Motor neuron (in vitro differentiated cells): ENCODE results near the gene ZNF700. TPM values are rescaled to one million over a fixed set of nuclear protein-coding genes. Genes with fewer than 3 reads are reported as not detected.
"Not testable (repeated sequence)": the region's sequence is repeated elsewhere in the genome, so short reads cannot be mapped to it uniquely, and the experiment has no call there.

Source experiments
- ATAC-seq, 8 experiments: fragments of 200-7000 bp; cut with Tn5 transposase; replicated peaks in 6 of 8; 2 replicates each; pipeline ENCODE4 v1.8.0; 2021; ENCODE audit warnings: mild to moderate bottlenecking in 8 of 8, moderate library complexity in 8 of 8
- H3K27ac ChIP-seq, 2 donors: fragments of 250-450 bp; sonication (Bioruptor Pico); 2 replicates each; pipeline ENCODE4 v1.9.0; 2021; ENCODE audit warnings: antibody characterized with exemption in 2 of 2, mild to moderate bottlenecking in 2 of 2, moderate library complexity in 1 of 2
- H3K4me1 ChIP-seq, 2 donors: fragments of 250-450 bp; sonication (Bioruptor Pico); replicated peaks in 1 of 2; 2 replicates each; pipeline ENCODE4 v1.6.1; 2021; ENCODE audit warnings: antibody characterized with exemption in 2 of 2, mild to moderate bottlenecking in 2 of 2, moderate library complexity in 1 of 2
- H3K4me3 ChIP-seq, 5 donors: fragments of 250-450 bp; sonication (Bioruptor Pico); 2 replicates each; pipeline ENCODE4 v1.9.0; 2021; ENCODE audit warnings: antibody characterized with exemption in 5 of 5, mild to moderate bottlenecking in 5 of 5, moderate library complexity in 4 of 5
- WGBS, 10 experiments: fragments of 450-650 bp; shearing (Covaris generic); methylation state at CpG; one replicate each; pipeline ENCODE4 v1.0.0; 2022; 5-methylcytosine and 5-hydroxymethylcytosine counted together
- in situ Hi-C, 9 experiments: fragments of 400-800 bp; cut with MboI; loops; one replicate each; pipeline ENCODE4 v1.15.0; 2021; ENCODE audit warnings: low sequenced_read_pairs in 9 of 9, low pct_unique_long_range_greater_than_20kb in 2 of 9; ENCODE audit not compliant: unreplicated experiment in 9 of 9
- total RNA-seq, 8 experiments: library from RNA; unstranded; fragments of 300-600 nt; gene quantifications; 2 replicates each; pipeline versions ENCODE4 v1.2.3 to v1.2.4, GENCODE V29; 2022

Gene ZNF700
- total RNA-seq, 8 experiments from 2014 or later: 4.3 to 22.7 (median 15.2) TPM

DNA sequence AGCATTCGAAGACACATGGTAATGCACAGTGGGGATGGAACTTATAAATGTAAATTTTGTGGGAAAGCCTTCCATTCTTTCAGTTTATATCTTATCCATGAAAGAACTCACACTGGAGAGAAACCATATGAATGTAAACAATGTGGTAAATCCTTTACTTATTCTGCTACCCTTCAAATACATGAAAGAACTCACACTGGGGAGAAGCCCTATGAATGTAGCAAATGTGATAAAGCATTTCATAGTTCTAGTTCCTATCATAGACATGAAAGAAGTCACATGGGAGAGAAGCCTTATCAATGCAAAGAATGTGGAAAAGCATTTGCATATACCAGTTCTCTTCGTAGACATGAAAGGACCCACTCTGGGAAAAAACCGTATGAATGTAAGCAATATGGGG lies 23.7 kb downstream of the ZNF700 start:
- Histone ChIP-seq H3K4me3 (no peak overlapping the region), H3K4me1 (no peaks in the 10 kb centered on the region), H3K27ac (no peak overlapping the region)
- no peak for ATAC-seq
- WGBS, 10 experiments: 82 to 100% (median 95%) methylated on average over 2 to 3 of the region's 3 CpGs
- in situ Hi-C loops: no loop called here

DNA sequence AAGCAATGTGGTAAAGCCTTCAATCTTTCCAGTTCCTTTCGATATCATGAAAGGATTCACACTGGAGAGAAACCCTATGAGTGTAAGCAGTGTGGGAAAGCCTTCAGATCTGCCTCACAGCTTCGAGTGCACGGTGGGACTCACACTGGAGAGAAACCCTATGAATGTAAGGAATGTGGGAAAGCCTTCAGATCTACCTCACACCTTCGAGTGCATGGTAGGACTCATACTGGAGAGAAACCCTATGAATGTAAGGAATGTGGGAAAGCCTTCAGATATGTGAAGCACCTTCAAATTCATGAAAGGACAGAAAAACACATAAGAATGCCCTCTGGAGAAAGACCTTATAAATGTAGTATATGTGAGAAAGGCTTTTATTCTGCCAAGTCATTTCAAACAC lies 24.3 kb downstream of the ZNF700 start:
- in situ Hi-C loops: no loop called here
- no peak overlapping the region for H3K4me3 ChIP-seq
- no peak for ATAC-seq
- 83 to 100% (median 95%) methylated on average over 2 to 4 of the region's 4 CpGs; no CpG with 5 or more reads in 1 of the 10 experiments for WGBS, 10 experiments
- H3K27ac ChIP-seq: no peak overlapping the region
- H3K4me1 ChIP-seq: no peaks in the 10 kb centered on the region

DNA sequence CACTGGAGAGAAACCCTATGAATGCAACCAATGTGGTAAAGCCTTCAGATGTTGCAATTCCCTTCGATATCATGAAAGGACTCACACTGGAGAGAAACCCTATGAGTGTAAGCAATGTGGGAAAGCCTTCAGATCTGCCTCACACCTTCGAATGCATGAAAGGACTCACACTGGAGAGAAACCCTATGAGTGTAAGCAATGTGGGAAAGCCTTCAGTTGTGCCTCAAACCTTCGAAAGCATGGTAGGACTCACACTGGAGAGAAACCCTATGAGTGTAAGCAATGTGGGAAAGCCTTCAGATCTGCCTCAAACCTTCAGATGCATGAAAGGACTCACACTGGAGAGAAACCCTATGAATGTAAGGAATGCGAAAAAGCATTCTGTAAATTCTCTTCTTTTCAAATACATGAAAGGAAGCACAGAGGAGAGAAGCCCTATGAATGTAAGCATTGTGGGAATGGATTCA lies 24.7 kb downstream of the ZNF700 start:
- H3K27ac ChIP-seq, in situ Hi-C loops, ATAC-seq, H3K4me3 ChIP-seq, H3K4me1 ChIP-seq: not testable (repeated sequence)
- 83 to 100% (median 97%) methylated on average over 2 to 4 of the region's 4 CpGs; no CpG with 5 or more reads in 1 of the 10 experiments for WGBS, 10 experiments

DNA sequence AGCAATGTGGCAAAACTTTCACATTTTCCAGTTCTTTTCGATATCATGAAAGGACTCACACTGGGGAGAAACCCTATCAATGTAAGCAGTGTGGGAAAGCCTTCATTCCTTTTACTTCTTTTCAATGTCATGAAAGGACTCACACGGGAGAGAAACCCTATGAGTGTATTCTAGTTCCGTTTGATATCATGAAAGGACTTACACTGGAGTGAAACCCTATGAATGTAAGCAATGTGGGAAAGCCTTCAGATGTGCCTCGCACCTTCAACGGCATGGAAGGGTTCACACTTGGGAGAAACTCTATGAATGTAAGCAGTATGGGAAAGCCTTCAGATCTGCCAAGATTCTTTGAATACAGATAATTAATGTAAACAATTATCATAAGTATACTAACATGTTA lies 25.4 kb downstream of the ZNF700 start:
- no peak for ATAC-seq
- Histone ChIP-seq H3K4me3 (no peak overlapping the region), H3K27ac (no peak overlapping the region), H3K4me1 (no peaks in the 10 kb centered on the region)
- in situ Hi-C loops: no loop called here
- WGBS, 10 experiments: 86 to 100% (median 95%) methylated on average over 1 to 5 of the region's 5 CpGs; no CpG with 5 or more reads in 1 of the 10 experiments

DNA sequence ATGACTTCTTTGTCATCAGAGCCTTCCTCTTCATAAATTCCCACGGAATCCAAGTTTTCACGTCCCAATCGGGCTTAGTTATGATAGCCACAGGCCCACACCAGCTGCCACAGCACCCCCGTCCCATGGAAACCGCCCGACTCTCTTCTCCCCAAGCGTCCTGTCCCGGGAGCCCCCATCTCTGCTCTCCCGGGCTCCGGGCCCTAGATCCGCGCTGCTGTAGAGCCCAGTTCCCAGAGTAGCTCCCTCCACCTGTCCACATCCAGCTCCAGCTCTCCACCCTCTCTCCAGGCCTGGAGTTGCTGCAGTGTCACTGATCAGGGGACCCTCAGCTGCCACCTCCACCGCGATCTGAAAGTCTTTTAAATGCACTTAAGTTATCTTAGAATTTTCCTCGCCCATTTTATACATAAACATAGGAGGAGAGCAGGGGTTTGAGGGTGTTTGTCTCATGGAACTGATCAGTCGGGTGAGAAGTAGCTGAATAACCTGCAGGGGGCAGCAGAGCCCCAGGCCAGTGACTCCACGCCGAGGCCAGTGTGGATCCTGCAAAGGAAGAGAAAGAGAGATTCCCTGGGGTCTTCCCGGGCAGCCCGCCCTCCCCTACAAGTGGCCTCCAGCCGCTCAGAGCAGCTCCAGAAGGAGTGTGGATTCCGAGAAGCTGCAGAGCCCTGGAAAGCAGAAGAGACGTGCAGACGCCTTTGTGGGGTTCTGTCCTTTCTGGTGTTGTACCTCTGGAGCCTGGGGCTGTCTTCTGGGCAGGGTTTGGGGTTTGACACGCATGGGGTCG lies 38.9 kb downstream of the ZNF700 start:
- WGBS, 10 experiments: 0 to 70% (median 18%) methylated on average over 1 to 22 of the region's 26 CpGs; no CpG with 5 or more reads in 2 of the 10 experiments
- in situ Hi-C loops: no loop called here
- Histone ChIP-seq H3K4me1 (peaks cover 14 to 15% of the 10 kb centered on the region in 2 donors), H3K27ac (peak overlapping the region; percentile 81 to 96), H3K4me3 (peak overlapping the region in 4 of 5 donors; percentile 6 to 57 (median 30))
- peak; percentile 31 to 63 (median 56) for ATAC-seq

DNA sequence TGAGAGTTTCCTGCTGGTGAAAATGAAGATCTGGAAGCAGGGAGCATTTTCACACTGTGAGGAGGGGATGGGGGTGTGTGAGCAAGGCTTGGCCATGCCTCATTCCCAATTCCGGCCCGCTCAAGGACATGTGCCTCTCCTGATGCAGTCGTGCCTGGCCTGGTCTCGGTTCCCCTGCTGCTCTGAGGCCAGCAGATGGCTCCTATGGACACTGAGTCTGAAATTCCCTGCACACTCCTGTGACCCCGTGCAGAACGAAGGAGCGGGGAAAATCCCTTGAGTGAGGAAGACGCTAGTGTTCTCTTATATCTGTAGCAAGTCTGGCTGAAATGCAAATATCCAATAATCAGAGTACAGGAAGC lies 39.6 kb downstream of the ZNF700 start:
- in situ Hi-C loops: no loop called here
- H3K4me1 ChIP-seq: peaks cover 14 to 15% of the 10 kb centered on the region in 2 donors
- ATAC-seq: peak; percentile 56 to 71 (median 62)
- peak overlapping the region; percentile 81 to 96 for H3K27ac ChIP-seq
- H3K4me3 ChIP-seq: peak overlapping the region; percentile 50 to 64 (median 54)
- 0 to 19% (median 10%) methylated on average over 2 to 8 of the region's 8 CpGs; no CpG with 5 or more reads in 5 of the 10 experiments for WGBS, 10 experiments

DNA sequence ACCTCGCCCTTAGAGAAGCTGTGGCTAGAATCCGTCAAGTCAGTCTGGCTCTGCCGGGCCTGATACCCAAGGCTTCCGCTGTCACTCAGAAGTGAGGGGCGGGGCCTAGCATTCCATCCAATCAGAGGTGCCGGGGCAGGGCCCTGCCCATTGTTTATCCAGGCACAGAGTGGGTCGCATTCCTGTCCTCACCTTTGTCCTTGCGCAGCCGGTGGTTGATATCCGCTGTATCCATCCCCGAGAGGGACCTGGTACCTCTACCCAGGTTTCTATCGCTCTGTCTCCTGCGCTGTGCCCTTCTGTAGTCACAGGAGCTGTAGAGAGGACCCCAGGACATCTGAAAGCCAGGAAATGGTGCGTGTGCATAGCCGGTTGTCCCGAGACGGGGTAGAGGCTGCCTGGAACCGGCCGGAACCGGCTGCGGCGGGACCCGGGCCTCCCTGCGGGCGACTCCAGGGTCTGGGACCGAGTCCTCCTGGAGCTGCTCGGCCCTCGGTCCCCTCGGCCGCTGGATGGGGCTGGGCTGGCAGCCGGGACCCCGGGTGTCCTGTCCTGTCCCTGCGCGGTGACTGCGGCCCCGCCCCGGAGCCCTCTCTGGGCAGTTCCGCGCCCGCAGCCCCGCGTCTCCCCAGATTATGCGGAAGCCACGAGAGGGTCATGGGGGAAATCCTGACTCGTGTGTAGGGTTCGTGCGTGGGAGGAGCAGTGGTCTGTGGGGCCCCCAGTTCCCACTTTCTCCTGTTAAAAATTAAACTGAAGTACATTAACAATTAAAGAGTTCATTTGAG lies 40.1 kb downstream of the ZNF700 start, which contains the start of gene ZNF763:
ZNF763 (plus strand) TSS at position 183 of the 788 bp plus-strand sequence; CDS start at position 352, 169 bp downstream.
- H3K4me3 ChIP-seq: peak within 1 kb of the TSS; percentile 50 to 64 (median 54)
- peaks cover 14 to 15% of the 10 kb centered on the region in 2 donors for H3K4me1 ChIP-seq
- H3K27ac ChIP-seq: peak within 1 kb of the TSS; percentile 81 to 96
- ATAC-seq: peak; percentile 93 to 97 (median 94)
- in situ Hi-C loops: no loop called here
- WGBS, 10 experiments: 0 to 20% (median 2%) methylated on average over 1 to 11 of the region's 47 CpGs; no CpG with 5 or more reads in 1 of the 10 experiments

DNA sequence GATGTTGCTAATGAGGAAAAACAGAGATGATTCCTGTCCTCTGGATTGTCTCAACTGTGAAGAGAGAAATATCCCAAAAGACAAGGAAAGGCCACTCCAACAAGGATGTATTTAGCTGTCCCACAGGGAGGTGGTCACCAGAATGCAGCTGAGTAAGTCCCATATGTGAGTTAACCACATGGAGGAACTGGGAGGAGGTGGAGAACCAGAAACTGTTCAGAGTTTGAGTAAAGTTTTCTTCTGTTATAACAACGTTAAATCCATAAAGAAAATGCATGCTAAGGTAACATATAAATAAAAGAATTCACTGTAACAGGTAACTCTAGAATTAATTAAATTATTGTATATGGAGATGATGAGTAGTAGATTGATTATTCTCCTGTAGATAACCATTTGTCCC lies 45.3 kb downstream of the ZNF700 start:
- in situ Hi-C loops: no loop called here
- no peak for ATAC-seq
- Histone ChIP-seq H3K4me3 (no peak overlapping the region), H3K4me1 (peaks cover 4 to 8% of the 10 kb centered on the region in 2 donors), H3K27ac (no peak overlapping the region)
- WGBS, 10 experiments: 0 to 67% (median 22%) methylated on average over 1 of the region's 1 CpG; no CpG with 5 or more reads in 4 of the 10 experiments

DNA sequence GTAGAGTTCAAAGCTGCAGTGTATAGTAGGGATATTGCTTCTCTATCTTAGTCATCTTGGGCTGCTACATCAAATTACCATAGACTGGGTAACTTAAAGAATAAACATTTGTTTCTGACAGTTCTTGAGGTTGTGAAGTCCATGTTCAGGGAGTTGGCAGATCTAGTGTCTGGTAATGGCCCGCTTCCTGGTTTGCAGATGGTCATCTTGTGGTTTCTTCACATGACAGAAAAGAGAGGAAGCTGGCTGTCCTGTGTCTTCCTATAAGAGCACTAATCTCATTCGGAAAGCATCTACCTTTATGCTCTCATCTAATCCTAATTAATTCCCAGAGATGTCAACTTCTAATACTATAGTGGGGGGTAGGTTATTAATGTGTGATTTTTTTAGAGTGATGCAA lies 46.1 kb downstream of the ZNF700 start:
- Histone ChIP-seq H3K4me1 (peaks cover 4 to 5% of the 10 kb centered on the region in 2 donors), H3K27ac (no peak overlapping the region), H3K4me3 (no peak overlapping the region)
- ATAC-seq: no peak
- in situ Hi-C loops: no loop called here
- 49 to 100% (median 80%) methylated on average over 2 of the region's 2 CpGs; no CpG with 5 or more reads in 4 of the 10 experiments for WGBS, 10 experiments

DNA sequence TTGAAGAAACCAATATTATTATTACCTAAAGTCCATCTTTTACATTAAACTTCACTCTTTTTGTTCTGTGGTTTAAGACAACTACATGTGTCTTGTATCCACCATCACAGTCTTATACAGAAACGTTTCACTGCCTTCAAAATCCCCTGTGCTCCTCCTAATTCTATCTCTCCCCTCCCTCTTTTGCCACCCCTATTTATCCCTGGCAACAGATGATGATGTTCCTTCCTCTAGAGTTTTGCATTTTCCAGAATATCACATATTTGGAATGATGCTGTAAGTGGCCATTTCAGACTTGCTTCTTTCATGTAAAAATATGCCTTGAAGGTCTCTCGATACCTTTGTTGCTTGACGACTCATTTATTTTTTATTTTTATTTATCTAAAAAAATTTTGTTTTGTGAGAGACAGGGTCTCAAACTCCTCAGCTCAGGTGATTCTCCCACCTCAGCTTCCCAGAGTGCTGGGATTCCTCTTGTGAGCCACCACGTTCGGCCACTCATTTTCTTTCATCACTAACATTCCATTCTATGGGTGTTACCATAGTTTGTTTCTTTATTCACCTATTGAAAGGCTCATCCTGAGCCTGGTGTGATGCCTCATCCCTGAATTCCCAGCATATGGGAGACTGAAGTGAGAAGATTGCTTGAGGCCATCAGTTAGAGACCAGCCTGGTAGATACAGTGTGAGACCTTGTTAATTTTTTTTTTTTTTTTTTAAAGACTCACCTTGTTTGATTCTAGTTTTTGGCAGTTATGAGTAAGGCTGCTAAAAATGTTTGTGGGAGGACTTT lies 48.3 kb downstream of the ZNF700 start:
- ATAC-seq: no peak
- Histone ChIP-seq H3K27ac (no peak overlapping the region), H3K4me1 (no peaks in the 10 kb centered on the region), H3K4me3 (no peak overlapping the region)
- WGBS, 10 experiments: 50 to 77% (median 71%) methylated on average over 2 to 5 of the region's 5 CpGs; no CpG with 5 or more reads in 1 of the 10 experiments
- in situ Hi-C loops: no loop called here

DNA sequence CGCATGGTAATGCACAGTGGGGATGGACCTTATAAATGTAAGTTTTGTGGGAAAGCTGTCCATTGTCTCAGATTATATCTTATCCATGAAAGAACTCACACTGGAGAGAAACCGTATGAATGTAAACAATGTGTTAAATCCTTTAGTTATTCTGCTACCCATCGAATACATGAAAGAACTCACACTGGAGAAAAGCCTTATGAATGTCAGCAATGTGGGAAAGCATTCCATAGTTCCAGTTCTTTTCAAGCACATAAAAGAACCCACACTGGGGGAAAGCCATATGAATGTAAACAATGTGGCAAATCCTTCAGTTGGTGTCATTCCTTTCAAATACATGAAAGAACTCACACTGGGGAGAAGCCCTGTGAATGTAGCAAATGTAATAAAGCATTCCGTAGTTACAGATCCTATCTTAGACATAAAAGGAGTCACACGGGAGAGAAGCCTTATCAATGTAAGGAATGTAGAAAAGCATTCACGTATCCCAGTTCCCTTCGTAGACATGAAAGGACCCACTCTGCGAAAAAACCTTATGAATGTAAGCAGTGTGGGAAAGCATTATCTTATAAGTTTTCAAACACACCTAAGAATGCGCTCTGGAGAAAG lies 53.7 kb downstream of the ZNF700 start:
- 65 to 100% (median 87%) methylated on average over 1 to 9 of the region's 9 CpGs; no CpG with 5 or more reads in 1 of the 10 experiments for WGBS, 10 experiments
- H3K4me1 ChIP-seq: no peaks in the 10 kb centered on the region
- H3K27ac ChIP-seq: no peak overlapping the region
- ATAC-seq: no peak
- no peak overlapping the region for H3K4me3 ChIP-seq
- in situ Hi-C loops: no loop called here

DNA sequence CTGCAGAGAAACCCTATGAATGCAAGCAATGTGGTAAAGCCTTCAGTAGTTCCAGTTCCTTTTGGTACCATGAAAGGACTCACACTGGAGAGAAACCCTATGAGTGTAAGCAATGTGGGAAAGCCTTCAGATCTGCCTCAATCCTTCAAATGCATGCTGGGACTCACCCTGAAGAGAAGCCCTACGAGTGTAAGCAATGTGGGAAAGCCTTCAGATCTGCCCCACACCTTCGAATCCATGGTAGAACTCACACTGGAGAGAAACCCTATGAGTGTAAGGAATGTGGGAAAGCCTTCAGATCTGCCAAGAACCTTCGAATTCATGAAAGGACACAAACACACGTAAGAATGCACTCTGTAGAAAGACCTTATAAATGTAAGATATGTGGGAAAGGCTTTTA lies 54.6 kb downstream of the ZNF700 start:
- in situ Hi-C loops: no loop called here
- no peak overlapping the region for H3K4me3 ChIP-seq
- H3K4me1 ChIP-seq: no peaks in the 10 kb centered on the region
- WGBS, 10 experiments: 20 to 100% (median 33%) methylated on average over 1 to 4 of the region's 4 CpGs
- no peak overlapping the region for H3K27ac ChIP-seq
- ATAC-seq: no peak
